HCT116 (cell line): ENCODE results near the gene ZNF431. TPM values are rescaled to one million over a fixed set of nuclear protein-coding genes. Genes with fewer than 3 reads are reported as not detected.
A peak's percentile ranks its signal among the peaks of the same experiment; 100 is the strongest.

Experiments used
- ATAC-seq: fragments of 200-7000 bp; cut with Tn5 transposase; 2 replicates; pipeline ENCODE4 v1.9.1; 2020; ENCODE audit warnings: mild to moderate bottlenecking, moderate library complexity
- BruUV-seq: library from RNA; stranded (reverse); fragments of 400-500 nt; replicated peaks from 2 replicates; lab custom pipeline; 2021; lab: Mats Ljungman, UMichigan
- CTCF ChIA-PET: fragments of 300-600 bp; sonication (Branson Sonifier 250); formaldehyde crosslinking; loops from one replicate; lab custom pipeline; 2021; ENCODE audit warnings: antibody characterized with exemption; lab: Charles Lee
- POLR2A ChIA-PET: fragments of 300-600, 350-600 bp; sonication (Branson Sonifier 250); formaldehyde crosslinking; loops from one replicate; lab custom pipeline; 2021; ENCODE audit warnings: antibody characterized with exemption; lab: Charles Lee
- RAD21 ChIA-PET, 2 experiments: fragments of 300-600 bp; sonication (Branson Sonifier 250); formaldehyde crosslinking; loops; one replicate each; lab custom pipeline; 2023; ENCODE audit warnings: low total read pairs in 2 of 2; ENCODE audit not compliant: uncharacterized antibody in 2 of 2, unreplicated experiment in 2 of 2, low non-redundant PET in 1 of 2; lab: Charles Lee
- DNase-seq: peaks from one replicate; pipeline ENCODE4 v3.0.0-alpha.2; 2010; ENCODE audit warnings: low read depth, low spot score
- H2AFZ ChIP-seq: fragments of 200-600 bp; shearing (Covaris generic), sonication (generic); 2 replicates; pipeline ENCODE4 v1.6.1; 2017; ENCODE audit warnings: low read depth, mixed run types, mixed read lengths, antibody characterized with exemption, low read length; ENCODE audit not compliant: poor library complexity, severe bottlenecking
- H3K27ac ChIP-seq: 2 replicates; pipeline ENCODE4 v1.5.1; 2012; ENCODE audit warnings: low read depth, low read length
- H3K27me3 ChIP-seq: fragments of 200-600 bp; sonication (generic); 2 replicates; pipeline ENCODE4 v1.6.1; 2016; ENCODE audit warnings: mixed run types, low read length, mixed read lengths; ENCODE audit not compliant: insufficient read depth
- H3K36me3 ChIP-seq, 2 experiments: fragments of 200-500 bp in 1 of 2; fragments of 200-600 bp in 1 of 2; sonication (Bioruptor generic) in 1 of 2; sonication (generic) in 1 of 2; 2 replicates each; pipeline versions ENCODE4 v1.5.1 to v1.6.1; 2014 to 2016; ENCODE audit warnings: low read length in 2 of 2, inconsistent platforms in 1 of 2, mixed read lengths in 1 of 2, mixed run types in 1 of 2; ENCODE audit not compliant: insufficient read depth in 2 of 2, control insufficient read depth in 1 of 2
- H3K4me1 ChIP-seq, 2 experiments: fragments of 200-600 bp in 1 of 2; sonication (generic) in 1 of 2; 2 replicates each; pipeline versions ENCODE4 v1.5.1 to v1.6.1; 2012 to 2017; ENCODE audit warnings: low read length in 2 of 2, inconsistent platforms in 1 of 2, mild to moderate bottlenecking in 1 of 2, mixed read lengths in 1 of 2, mixed run types in 1 of 2, moderate library complexity in 1 of 2; ENCODE audit not compliant: insufficient read depth in 2 of 2, control insufficient read depth in 1 of 2
- H3K4me2 ChIP-seq: fragments of 200-600 bp; sonication (generic); 2 replicates; pipeline ENCODE4 v1.6.1; 2017; ENCODE audit warnings: mixed run types, low read length, mixed read lengths
- H3K4me3 ChIP-seq, 2 experiments: fragments of 200-600 bp in 1 of 2; sonication (generic) in 1 of 2; replicated peaks in 1 of 2; 2 replicates each; pipeline ENCODE4 v1.5.1; 2011 to 2016; ENCODE audit warnings: low read length in 2 of 2, control low read depth in 1 of 2, low read depth in 1 of 2, mild to moderate bottlenecking in 1 of 2, mixed read lengths in 1 of 2, mixed run types in 1 of 2
- H3K79me2 ChIP-seq: fragments of 200-600 bp; sonication (generic); 2 replicates; pipeline ENCODE4 v1.6.1; 2017; ENCODE audit warnings: mild to moderate bottlenecking, mixed run types, low read length, moderate library complexity, mixed read lengths; ENCODE audit not compliant: insufficient read depth
- H3K9ac ChIP-seq: fragments of 200-600 bp; sonication (generic); 2 replicates; pipeline ENCODE4 v1.6.1; 2016; ENCODE audit warnings: low read length, mixed read lengths
- H3K9me2 ChIP-seq: fragments of 200-600 bp; sonication (generic), shearing (Covaris generic); 2 replicates; pipeline ENCODE4 v1.6.1; 2017; ENCODE audit warnings: mixed run types, mild to moderate bottlenecking, moderate library complexity; ENCODE audit not compliant: insufficient read depth
- H3K9me3 ChIP-seq, 2 experiments: fragments of 200-500 bp in 1 of 2; fragments of 200-600 bp in 1 of 2; sonication (Bioruptor generic) in 1 of 2; sonication (generic) in 1 of 2; 2 replicates each; pipeline ENCODE4 v1.6.1; 2014 to 2017; ENCODE audit warnings: low read length in 2 of 2, mixed read lengths in 2 of 2, inconsistent platforms in 1 of 2, low read depth in 1 of 2, mild to moderate bottlenecking in 1 of 2, mixed run types in 1 of 2, moderate library complexity in 1 of 2; ENCODE audit not compliant: control insufficient read depth in 1 of 2, insufficient read depth in 1 of 2
- H4K20me1 ChIP-seq: fragments of 200-600 bp; sonication (generic), shearing (Covaris generic); 2 replicates; pipeline ENCODE4 v1.6.1; 2017; ENCODE audit warnings: mixed run types, mild to moderate bottlenecking, moderate library complexity; ENCODE audit not compliant: insufficient read depth
- EGR1 ChIP-seq: IDR thresholded peaks from 2 replicates; pipeline ENCODE4 v1.6.1; 2012; ENCODE audit warnings: low read depth
- EZH2 ChIP-seq: fragments of 200-600 bp; sonication (generic); IDR thresholded peaks from 2 replicates; pipeline ENCODE4 v1.6.1; 2017; ENCODE audit warnings: antibody characterized with exemption, mixed run types
- EZH2phosphoT487 ChIP-seq: fragments of 200-600 bp; IDR thresholded peaks from 2 replicates; pipeline ENCODE4 v1.6.1; 2018; ENCODE audit warnings: antibody characterized with exemption, borderline replicate concordance
- FOSL1 ChIP-seq: IDR thresholded peaks from 2 replicates; pipeline ENCODE4 v1.6.1; 2012; ENCODE audit warnings: low read depth
- MAX ChIP-seq: IDR thresholded peaks from 2 replicates; pipeline ENCODE4 v1.6.1; 2012
- POLR2A ChIP-seq: IDR thresholded peaks from 2 replicates; pipeline ENCODE4 v1.7.0; 2011; ENCODE audit warnings: borderline replicate concordance; ENCODE audit not compliant: insufficient read depth, insufficient read length; ENCODE audit errors: extremely low read depth
- RAD21 ChIP-seq: IDR thresholded peaks from 2 replicates; pipeline ENCODE4 v1.6.1; 2012; ENCODE audit warnings: low read depth, mild to moderate bottlenecking
- REST ChIP-seq: IDR thresholded peaks from 2 replicates; pipeline ENCODE4 v1.6.1; 2012; ENCODE audit warnings: low read depth
- SIN3A ChIP-seq: IDR thresholded peaks from 2 replicates; pipeline ENCODE4 v1.6.1; 2012; ENCODE audit warnings: low read depth
- SP1 ChIP-seq: IDR thresholded peaks from 2 replicates; pipeline ENCODE4 v1.6.1; 2012; ENCODE audit warnings: low read depth
- TCF7L2 ChIP-seq: IDR thresholded peaks from 2 replicates; pipeline ENCODE4 v1.7.0; 2011; ENCODE audit warnings: borderline replicate concordance, inconsistent platforms; ENCODE audit not compliant: insufficient read depth, insufficient read length; ENCODE audit errors: extremely low read depth
- YY1 ChIP-seq: IDR thresholded peaks from 2 replicates; pipeline ENCODE4 v1.6.1; 2011; ENCODE audit warnings: low read length, low read depth, moderate library complexity, mild to moderate bottlenecking; ENCODE audit not compliant: insufficient replicate concordance; ENCODE audit errors: extremely low read depth
- ZBTB33 ChIP-seq: IDR thresholded peaks from 2 replicates; pipeline ENCODE4 v1.6.1; 2011; ENCODE audit warnings: mild to moderate bottlenecking, low read length, moderate library complexity; ENCODE audit not compliant: insufficient replicate concordance; ENCODE audit errors: extremely low read depth
- intact Hi-C: fragments of 100-400 bp; cut with micrococcal nuclease; formaldehyde crosslinking; loops from 2 replicates; pipeline ENCODE4 v1.10.0; 2022
- total RNA-seq: library from RNA; stranded (reverse); gene quantifications from one replicate; pipeline ENCODE4 v1.2.1, GENCODE V29; 2021; ENCODE audit not compliant: unreplicated experiment
- TF ChIP-seq, protein P1 (sequence below): IDR thresholded peaks from 2 replicates; pipeline ENCODE4 v1.6.1; 2012

The ZNF431 gene
- total RNA-seq, 1 experiment from 2014 or later: 9.2 TPM

DNA sequence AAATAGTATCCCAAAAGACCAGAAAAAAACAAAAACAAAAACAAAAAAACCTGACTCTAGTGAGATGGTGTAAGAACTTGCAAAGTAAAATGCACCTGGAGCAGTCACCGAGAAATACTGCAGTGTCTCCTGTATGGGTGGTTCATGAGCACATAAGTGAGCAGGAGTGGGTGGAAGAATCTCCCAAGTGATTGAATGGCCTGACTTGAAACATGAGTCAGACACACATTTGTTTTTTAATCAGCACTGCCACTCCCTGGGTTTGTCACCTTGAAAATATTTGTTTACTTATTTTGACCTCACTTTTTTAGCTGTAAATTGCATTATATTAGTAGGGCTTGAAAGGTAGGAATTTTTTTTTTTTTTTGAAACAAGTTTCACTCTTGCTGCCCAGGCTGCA is 2.0 kb downstream of the ZNF431 start (continued):
- peak; percentile 27; the same call in 1 of the 2 replicates for TF ChIP-seq EGR1

DNA sequence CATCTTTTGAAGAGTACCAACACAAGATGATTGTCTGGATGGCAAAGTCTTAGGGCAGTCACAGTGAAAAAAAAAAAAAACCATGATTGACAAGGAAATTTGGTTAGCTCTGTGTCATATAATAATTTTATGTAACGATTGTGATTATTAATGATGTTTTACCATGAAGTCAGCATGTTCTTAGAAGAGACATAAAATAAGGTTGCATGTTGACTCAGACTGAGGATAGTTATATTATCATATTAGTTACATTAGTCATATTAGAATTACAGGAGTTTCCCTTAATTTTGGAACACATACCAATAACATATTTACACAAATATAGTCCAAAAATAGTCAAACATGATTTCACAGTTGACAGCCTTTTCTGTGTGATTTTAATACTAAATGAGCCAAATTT is 5.7 kb downstream of the ZNF431 start:
- no peak for ATAC-seq

More for the DNA sequence above, 5.7 kb downstream of the ZNF431 start:
- peaks cover 16 to 41% of the 10 kb centered on the region in 2 experiments for H3K36me3 ChIP-seq
- TF ChIP-seq REST: no peak
- no peak for TF ChIP-seq SP1
- no peak for TF ChIP-seq POLR2A
- TF ChIP-seq ZBTB33: no peak
- TF ChIP-seq, protein P1, sequence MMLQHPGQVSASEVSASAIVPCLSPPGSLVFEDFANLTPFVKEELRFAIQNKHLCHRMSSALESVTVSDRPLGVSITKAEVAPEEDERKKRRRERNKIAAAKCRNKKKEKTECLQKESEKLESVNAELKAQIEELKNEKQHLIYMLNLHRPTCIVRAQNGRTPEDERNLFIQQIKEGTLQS: no peak
- no peak for TF ChIP-seq MAX
- no peak for TF ChIP-seq EGR1
- no peak for TF ChIP-seq RAD21
- TF ChIP-seq FOSL1: no peak
- no peak for TF ChIP-seq YY1
- no peak for TF ChIP-seq EZH2
- no peak for TF ChIP-seq SIN3A
- no peak for TF ChIP-seq EZH2phosphoT487
- no peak for TF ChIP-seq TCF7L2
- no TSS peak for BruUV-seq
- H3K9ac ChIP-seq: no peak overlapping the region
- H3K4me1 ChIP-seq: peaks cover 6 to 16% of the 10 kb centered on the region in 2 experiments; a peak in 3 of 4 replicates
- H4K20me1 ChIP-seq: no peaks in the 10 kb centered on the region
- H3K9me2 ChIP-seq: no peaks in the 10 kb centered on the region
- no peaks in the 10 kb centered on the region for H3K9me3 ChIP-seq
- H3K4me3 ChIP-seq: no peak overlapping the region
- no peak overlapping the region for H3K27ac ChIP-seq
- ChIA-PET POLR2A (no interaction called here), RAD21 (no interaction called here), CTCF (no interaction called here)
- no peak overlapping the region for H2AFZ ChIP-seq
- H3K79me2 ChIP-seq: peaks cover 20% of the 10 kb centered on the region
- H3K27me3 ChIP-seq: no peaks in the 10 kb centered on the region
- intact Hi-C loops: no loop called here
- H3K4me2 ChIP-seq: no peak overlapping the region
- DNase-seq: no peak
